IMR-90 (cell line): ENCODE data around the gene ADD3. TPM values are rescaled to one million over a fixed set of nuclear protein-coding genes. Genes with fewer than 3 reads are reported as not detected.
A peak's percentile ranks its signal among the peaks of the same experiment; 100 is the strongest.

Experiments used
- ATAC-seq: fragments of 200-7000 bp; cut with Tn5 transposase; 2 replicates; pipeline ENCODE4 v1.9.1; 2020; ENCODE audit warnings: low read depth, mild to moderate bottlenecking, moderate library complexity
- BruUV-seq: library from RNA; stranded (reverse); fragments of 400-500 nt; replicated peaks from 2 replicates; lab custom pipeline; 2021; lab: Mats Ljungman, UMichigan
- CTCF ChIA-PET: fragments of 300-600 bp; formaldehyde crosslinking; extraction: SDS; loops from one replicate; lab custom pipeline; 2021; ENCODE audit warnings: antibody characterized with exemption; lab: Yijun Ruan, JAX
- POLR2A ChIA-PET: fragments of 300-600 bp; sonication (Branson Sonifier 250); formaldehyde crosslinking; loops from one replicate; lab custom pipeline; 2022; ENCODE audit warnings: antibody characterized with exemption; ENCODE audit not compliant: unreplicated experiment; lab: Charles Lee
- DNase-seq: peaks from one replicate; pipeline ENCODE4 v3.0.0; 2013
- H2AFZ ChIP-seq: replicated peaks from 2 replicates; pipeline ENCODE3; 2013; ENCODE audit warnings: low read length, mild to moderate bottlenecking; ENCODE audit not compliant: poor library complexity
- H2AK5ac ChIP-seq: 2 replicates; pipeline ENCODE4 v1.6.1; 2013; ENCODE audit warnings: low read depth, low read length, inconsistent platforms
- H2AK9ac ChIP-seq: replicated peaks from 2 replicates; pipeline ENCODE3; 2013; ENCODE audit warnings: mild to moderate bottlenecking, low read depth, low read length, moderate library complexity; ENCODE audit not compliant: poor library complexity
- H2BK120ac ChIP-seq: 2 replicates; pipeline ENCODE4 v1.6.1; 2013; ENCODE audit warnings: low read depth, low read length, inconsistent platforms
- H2BK15ac ChIP-seq: 3 replicates; pipeline ENCODE4 v1.6.1; 2013; ENCODE audit warnings: low read depth, low read length, inconsistent platforms
- H2BK20ac ChIP-seq: 2 replicates; pipeline ENCODE4 v1.6.1; 2013; ENCODE audit warnings: low read depth, mild to moderate bottlenecking, inconsistent platforms, low read length, moderate library complexity
- H2BK5ac ChIP-seq: 2 replicates; pipeline ENCODE4 v1.6.1; 2013; ENCODE audit warnings: mild to moderate bottlenecking, low read depth, low read length, inconsistent platforms; ENCODE audit not compliant: poor library complexity, severe bottlenecking
- H3K14ac ChIP-seq: replicated peaks from 2 replicates; pipeline ENCODE4 v1.6.1; 2013; ENCODE audit warnings: low read depth, low read length, inconsistent platforms
- H3K18ac ChIP-seq: 2 replicates; pipeline ENCODE4 v1.6.1; 2013; ENCODE audit warnings: low read depth, low read length, control low read depth
- H3K23ac ChIP-seq: 2 replicates; pipeline ENCODE4 v1.6.1; 2013; ENCODE audit warnings: low read depth, low read length, inconsistent platforms
- H3K27ac ChIP-seq: 2 replicates; pipeline ENCODE4 v1.5.1; 2013; ENCODE audit warnings: mild to moderate bottlenecking, control low read depth, low read length; ENCODE audit not compliant: insufficient read depth
- H3K27me3 ChIP-seq: 2 replicates; pipeline ENCODE4 v1.6.1; 2013; ENCODE audit warnings: low read length; ENCODE audit not compliant: control insufficient read depth, insufficient read depth
- H3K36me3 ChIP-seq: 2 replicates; pipeline ENCODE4 v1.6.1; 2013; ENCODE audit warnings: low read length, mixed read lengths; ENCODE audit not compliant: control insufficient read depth, insufficient read depth
- H3K4ac ChIP-seq: 2 replicates; pipeline ENCODE4 v1.6.1; 2013; ENCODE audit warnings: low read depth, low read length, inconsistent platforms
- H3K4me1 ChIP-seq: 2 replicates; pipeline ENCODE4 v1.6.1; 2013; ENCODE audit warnings: low read length, mixed read lengths; ENCODE audit not compliant: control insufficient read depth, insufficient read depth
- H3K4me2 ChIP-seq: 2 replicates; pipeline ENCODE4 v1.6.1; 2013; ENCODE audit warnings: low read depth, mild to moderate bottlenecking, control low read depth, low read length, moderate library complexity
- H3K4me3 ChIP-seq: 2 replicates; pipeline ENCODE4 v1.5.1; 2013; ENCODE audit warnings: low read depth, mild to moderate bottlenecking, control low read depth, low read length, moderate library complexity; ENCODE audit not compliant: insufficient read depth
- H3K56ac ChIP-seq: 2 replicates; pipeline ENCODE4 v1.6.1; 2013; ENCODE audit warnings: low read length, inconsistent platforms; ENCODE audit not compliant: insufficient read depth; ENCODE audit errors: extremely low read depth
- H3K79me1 ChIP-seq, 2 experiments: 2 replicates each; pipeline ENCODE4 v1.6.1; 2013; ENCODE audit warnings: low read length in 2 of 2, inconsistent platforms in 1 of 2, low read depth in 1 of 2
- H3K9ac ChIP-seq: 2 replicates; pipeline ENCODE4 v1.6.1; 2013; ENCODE audit warnings: low read depth, low read length, control low read depth
- H3K9me1 ChIP-seq: 2 replicates; pipeline ENCODE4 v1.6.1; 2013; ENCODE audit warnings: low read length, inconsistent platforms; ENCODE audit not compliant: insufficient read depth
- H3K9me3 ChIP-seq: 2 replicates; pipeline ENCODE4 v1.6.1; 2013; ENCODE audit warnings: low read length; ENCODE audit not compliant: control insufficient read depth, insufficient read depth
- H4K20me1 ChIP-seq: 2 replicates; pipeline ENCODE4 v1.6.1; 2013; ENCODE audit warnings: low read length, inconsistent platforms; ENCODE audit not compliant: insufficient read depth
- H4K5ac ChIP-seq: 2 replicates; pipeline ENCODE4 v1.6.1; 2013; ENCODE audit warnings: mild to moderate bottlenecking, low read depth, low read length, control low read depth
- H4K8ac ChIP-seq, 2 experiments: 2 replicates each; pipeline ENCODE4 v1.6.1; 2013; ENCODE audit warnings: low read depth in 2 of 2, low read length in 2 of 2, control low read depth in 1 of 2, inconsistent platforms in 1 of 2
- H4K91ac ChIP-seq: 2 replicates; pipeline ENCODE4 v1.6.1; 2013; ENCODE audit warnings: low read depth, low read length, inconsistent platforms; ENCODE audit not compliant: insufficient read depth
- BHLHE40 ChIP-seq: fragments of 150-350 bp; IDR thresholded peaks from 2 replicates; pipeline ENCODE4 v1.6.1; 2016; ENCODE audit warnings: mild to moderate bottlenecking, low read depth, low read length
- FOS ChIP-seq: fragments of 150-350 bp; IDR thresholded peaks from 2 replicates; pipeline ENCODE4 v1.6.1; 2016; ENCODE audit warnings: low read depth, low read length
- NFE2L2 ChIP-seq: fragments of 150-350 bp; IDR thresholded peaks from 2 replicates; pipeline ENCODE4 v1.6.1; 2016; ENCODE audit warnings: low read depth, mild to moderate bottlenecking, low read length
- POLR2A ChIP-seq: IDR thresholded peaks from 2 replicates; pipeline ENCODE4 v1.6.1; 2012; ENCODE audit warnings: mild to moderate bottlenecking, low read depth, low read length
- RCOR1 ChIP-seq: IDR thresholded peaks from 2 replicates; pipeline ENCODE4 v1.6.1; 2012; ENCODE audit warnings: mild to moderate bottlenecking, low read length, improper control_type of control experiment; ENCODE audit not compliant: insufficient replicate concordance
- RFX5 ChIP-seq: IDR thresholded peaks from 2 replicates; pipeline ENCODE4 v1.8.0; 2012; ENCODE audit warnings: low read depth, mild to moderate bottlenecking, low read length, moderate library complexity
- SMC3 ChIP-seq: fragments of 150-350 bp; IDR thresholded peaks from 2 replicates; pipeline ENCODE4 v1.6.1; 2016; ENCODE audit warnings: low read depth, mild to moderate bottlenecking, antibody characterized with exemption, low read length, moderate library complexity
- WGBS, 2 experiments: methylation state at CpG; one replicate each; pipeline versions ENCODE4 v1.1.5 to v1.1.7; 2013; ENCODE audit warnings: missing lambda C conversion rate in 2 of 2; ENCODE audit not compliant: insufficient read length in 1 of 2; ENCODE audit errors: extremely low coverage in 2 of 2; 5-methylcytosine and 5-hydroxymethylcytosine counted together
- dilution Hi-C: fragments of 300-500 bp; cut with HindIII; formaldehyde crosslinking; loops from one replicate; pipeline ENCODE4 v1.14.3; 2018; ENCODE audit warnings: low sequenced_read_pairs; ENCODE audit not compliant: unreplicated experiment
- in situ Hi-C: fragments of 300-500 bp; cut with MboI; formaldehyde crosslinking; loops from 3 replicates; pipeline ENCODE4 v1.14.3; 2019; ENCODE audit warnings: low sequenced_read_pairs, inconsistent platforms, mixed read lengths
- intact Hi-C: fragments of 100-400 bp; cut with micrococcal nuclease; formaldehyde crosslinking; loops from 2 replicates; pipeline ENCODE4 v1.10.0; 2022
- polyA plus RNA-seq, 3 experiments: library from polyadenylated mRNA; depleted of rRNA; stranded (reverse); fragments of >200 nt; gene quantifications; 2 replicates each; pipeline ENCODE4 v1.2.3, GENCODE V29; 2012; ENCODE audit warnings: low replicate concordance in 1 of 3
- total RNA-seq: library from RNA; depleted of rRNA; stranded (reverse); fragments of >200 nt; gene quantifications from 2 replicates; pipeline ENCODE4 v1.2.3, GENCODE V29; 2012
- TF ChIP-seq, protein P1 (sequence below): fragments of 150-350 bp; IDR thresholded peaks from 2 replicates; pipeline ENCODE4 v1.6.1; 2017; ENCODE audit warnings: mild to moderate bottlenecking, antibody characterized with exemption, low read length, low read depth
- TF ChIP-seq, protein P2 (sequence below): fragments of 150-350 bp; IDR thresholded peaks from 2 replicates; pipeline ENCODE4 v1.6.1; 2016; ENCODE audit warnings: low read depth, mild to moderate bottlenecking, low read length, moderate library complexity, borderline replicate concordance

The ADD3 gene
- total and polyA plus RNA-seq, 2 of the 4 experiments (the other 2 are of a cell fraction) = 138 to 212 TPM

DNA sequence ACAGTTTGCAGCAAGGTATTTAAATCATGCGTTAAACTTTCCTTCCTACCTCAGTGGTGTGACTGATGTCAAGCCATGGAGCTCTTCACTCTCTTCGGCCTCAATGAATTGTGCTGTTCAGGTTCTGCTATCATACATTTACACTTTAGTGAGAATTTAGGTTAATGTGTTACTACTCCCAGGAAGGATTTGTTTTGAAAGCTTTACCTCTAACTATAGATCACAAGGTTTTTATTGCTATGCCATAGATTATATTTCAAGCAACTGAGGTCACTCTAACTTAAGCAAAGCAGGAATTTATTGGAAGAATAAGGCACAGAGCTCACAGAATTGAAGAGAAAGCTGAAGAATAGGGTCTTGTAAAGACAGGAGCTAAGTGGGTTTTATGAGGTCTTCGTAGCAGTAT, 11.0 kb upstream of the ADD3 start:
- POLR2A ChIA-PET = no interaction called here
- H3K4me1 ChIP-seq = peaks cover 3% of the 10 kb centered on the region; the same call in 1 of the 2 replicates
- no peak overlapping the region for H2AK9ac ChIP-seq
- no peaks in the 10 kb centered on the region for H3K79me1 ChIP-seq
- no peak overlapping the region for H2AFZ ChIP-seq
- no TSS peak for BruUV-seq
- H2BK20ac ChIP-seq = no peak overlapping the region
- no peak overlapping the region for H3K9ac ChIP-seq
- no peaks in the 10 kb centered on the region for H3K36me3 ChIP-seq
- H2BK120ac ChIP-seq = no peak overlapping the region
- no CpG with 5 or more reads among the region's 3 CpGs for WGBS, 2 experiments
- no peak overlapping the region for H2BK5ac ChIP-seq
- TF ChIP-seq, protein P1, sequence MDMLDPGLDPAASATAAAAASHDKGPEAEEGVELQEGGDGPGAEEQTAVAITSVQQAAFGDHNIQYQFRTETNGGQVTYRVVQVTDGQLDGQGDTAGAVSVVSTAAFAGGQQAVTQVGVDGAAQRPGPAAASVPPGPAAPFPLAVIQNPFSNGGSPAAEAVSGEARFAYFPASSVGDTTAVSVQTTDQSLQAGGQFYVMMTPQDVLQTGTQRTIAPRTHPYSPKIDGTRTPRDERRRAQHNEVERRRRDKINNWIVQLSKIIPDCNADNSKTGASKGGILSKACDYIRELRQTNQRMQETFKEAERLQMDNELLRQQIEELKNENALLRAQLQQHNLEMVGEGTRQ = no peak
- no peak for TF ChIP-seq RFX5
- no peak for TF ChIP-seq RCOR1
- no peak for TF ChIP-seq NFE2L2
- TF ChIP-seq, protein P2, sequence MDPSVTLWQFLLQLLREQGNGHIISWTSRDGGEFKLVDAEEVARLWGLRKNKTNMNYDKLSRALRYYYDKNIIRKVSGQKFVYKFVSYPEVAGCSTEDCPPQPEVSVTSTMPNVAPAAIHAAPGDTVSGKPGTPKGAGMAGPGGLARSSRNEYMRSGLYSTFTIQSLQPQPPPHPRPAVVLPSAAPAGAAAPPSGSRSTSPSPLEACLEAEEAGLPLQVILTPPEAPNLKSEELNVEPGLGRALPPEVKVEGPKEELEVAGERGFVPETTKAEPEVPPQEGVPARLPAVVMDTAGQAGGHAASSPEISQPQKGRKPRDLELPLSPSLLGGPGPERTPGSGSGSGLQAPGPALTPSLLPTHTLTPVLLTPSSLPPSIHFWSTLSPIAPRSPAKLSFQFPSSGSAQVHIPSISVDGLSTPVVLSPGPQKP = no peak
- TF ChIP-seq SMC3 = no peak
- TF ChIP-seq FOS = no peak
- no peak for TF ChIP-seq BHLHE40
- no peak for TF ChIP-seq POLR2A
- no peaks in the 10 kb centered on the region; the same call in 1 of the 2 replicates for H3K9me1 ChIP-seq
- dilution Hi-C loops = no loop called here
- no peaks in the 10 kb centered on the region for H3K9me3 ChIP-seq
- H3K14ac ChIP-seq = no peak overlapping the region
- H3K23ac ChIP-seq = no peak overlapping the region
- H3K4me3 ChIP-seq = no peak overlapping the region
- H2AK5ac ChIP-seq = no peak overlapping the region
- no peak overlapping the region for H4K91ac ChIP-seq
- intact Hi-C loops = no loop called here
- DNase-seq (no peak), ATAC-seq (no peak)
- H3K56ac ChIP-seq = no peak overlapping the region
- H4K8ac ChIP-seq = no peak overlapping the region
- no peak overlapping the region for H3K4ac ChIP-seq
- no peak overlapping the region for H3K27ac ChIP-seq
- no peak overlapping the region for H4K5ac ChIP-seq
- H4K20me1 ChIP-seq = no peaks in the 10 kb centered on the region
- no peaks in the 10 kb centered on the region for H3K27me3 ChIP-seq
- CTCF ChIA-PET = interaction anchor here (0.7 to 0.9 kb wide), 2 partner anchors 17 to 100 kb away, joined by 3 to 4 read pairs; no protein-coding TSS in a partner anchor
- no peak overlapping the region for H3K4me2 ChIP-seq
- 0 out of 3 replicates have a peak overlapping the region, but pooled peaks have one; percentile 43 for H2BK15ac ChIP-seq
- in situ Hi-C loops = no loop called here
- H3K18ac ChIP-seq = no peak overlapping the region
